Pulmonary artery endothelial cell (primary cell): ENCODE data around the gene TMED9. TPM values are rescaled to one million over a fixed set of nuclear protein-coding genes. Genes with fewer than 3 reads are reported as not detected.

Experiments
- DNase-seq: peaks from one replicate; pipeline ENCODE4 v3.0.0-alpha.2; 2011; ENCODE audit warnings: low read depth, low spot score
- total RNA-seq: library from RNA; depleted of rRNA; stranded (reverse); fragments of >200 nt; gene quantifications from 2 replicates; pipeline ENCODE4 v1.2.3, GENCODE V29; 2014

TMED9 gene
- total RNA-seq, 1 donor from 2014 or later: 231 TPM

- DNase-seq: no peak
These were observed 13.7 kb upstream of the TMED9 start for GRCh38 chr5:177578316-177578715.

GRCh38 chr5:177588413-177588909 is 3.5 kb upstream of the TMED9 start:
- DNase-seq: no peak

GRCh38 chr5:177590406-177590805 is 1.6 kb upstream of the TMED9 start:
- DNase-seq: no peak

- no peak for DNase-seq
These were observed 353 bp upstream of the TMED9 start for GRCh38 chr5:177591690-177592009.

GRCh38 chr5:177592905-177593304 is 902 bp downstream of the TMED9 start:
- no peak for DNase-seq

GRCh38 chr5:177593511-177593910 is 1.5 kb downstream of the TMED9 start:
- no peak for DNase-seq

GRCh38 chr5:177594071-177594470 is 2.1 kb downstream of the TMED9 start:
- no peak for DNase-seq

GRCh38 chr5:177595026-177595585 is 3.1 kb downstream of the TMED9 start:
- no peak for DNase-seq

- no peak for DNase-seq
These were observed 4.2 kb downstream of the TMED9 start for GRCh38 chr5:177595991-177596774.

GRCh38 chr5:177596775-177597238 is 4.8 kb downstream of the TMED9 start:
- no peak for DNase-seq

- DNase-seq: no peak
These were observed 6.5 kb downstream of the TMED9 start for GRCh38 chr5:177598477-177598876.

GRCh38 chr5:177599731-177600507 is 7.9 kb downstream of the TMED9 start, which contains the start of gene B4GALT7:
TSS of gene B4GALT7 (plus strand) at chr5:177600132. CDS start at chr5:177600211, 79 bp downstream.
- DNase-seq: no peak

- DNase-seq: no peak
These were observed 8.6 kb downstream of the TMED9 start for GRCh38 chr5:177600508-177601018.

- DNase-seq: no peak
These were observed 9.1 kb downstream of the TMED9 start for GRCh38 chr5:177601126-177601525.

GRCh38 chr5:177601577-177602457 is 9.8 kb downstream of the TMED9 start:
- DNase-seq: no peak

GRCh38 chr5:177602458-177602830 is 10.4 kb downstream of the TMED9 start:
- DNase-seq: no peak

GRCh38 chr5:177603631-177604030 is 11.6 kb downstream of the TMED9 start:
- no peak for DNase-seq

- DNase-seq: no peak
These were observed 12.1 kb downstream of the TMED9 start for GRCh38 chr5:177604116-177604521.

- no peak for DNase-seq
These were observed 12.7 kb downstream of the TMED9 start for GRCh38 chr5:177604656-177605055.

- DNase-seq: no peak
These were observed 13.1 kb downstream of the TMED9 start for GRCh38 chr5:177605078-177605477.

GRCh38 chr5:177605667-177606066 is 13.7 kb downstream of the TMED9 start:
- no peak for DNase-seq
